ENCODE measurements around the gene ANO2.

ANO2 gene

DNA sequence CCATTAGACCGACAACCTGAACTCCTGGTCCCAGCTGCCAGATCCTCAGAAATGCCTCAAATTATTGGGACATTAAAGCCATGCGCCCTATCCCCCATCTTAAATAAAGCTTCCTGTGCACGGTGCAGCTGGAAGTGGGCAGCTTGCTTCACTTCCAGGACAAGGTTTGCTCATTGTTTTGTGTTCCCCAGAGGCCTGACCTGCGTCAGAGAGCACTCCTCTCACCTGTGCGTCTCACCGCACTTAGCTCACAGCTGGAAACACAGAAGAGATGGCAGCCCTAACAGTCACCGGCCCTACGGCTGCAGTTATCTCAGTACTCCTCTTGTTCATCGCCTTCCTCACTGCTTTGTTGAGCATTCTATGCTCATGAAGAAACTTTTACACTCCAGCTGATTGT lies 135.5 kb downstream of the ANO2 start:
- DNase-seq: no peak

DNA sequence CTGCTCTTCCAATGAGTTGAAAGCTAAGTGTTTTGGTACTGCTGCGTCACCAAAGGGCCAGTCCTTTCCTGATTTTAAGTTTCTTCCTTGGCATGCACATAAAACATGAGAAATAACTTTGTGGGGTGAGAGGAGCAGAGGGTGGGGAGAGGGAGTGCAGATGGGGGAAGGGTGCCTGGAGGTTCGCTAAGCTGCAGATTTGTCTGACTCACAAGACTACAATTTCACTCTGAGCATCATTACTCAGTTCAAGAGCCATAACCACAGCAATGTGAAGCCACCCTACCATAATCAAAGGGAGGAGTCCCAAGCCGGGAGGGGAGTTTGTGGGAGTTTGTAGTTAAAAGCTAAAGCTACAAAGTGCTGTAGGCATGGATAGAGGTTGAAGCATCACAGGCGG lies 136.1 kb downstream of the ANO2 start:
- no peak for DNase-seq

DNA sequence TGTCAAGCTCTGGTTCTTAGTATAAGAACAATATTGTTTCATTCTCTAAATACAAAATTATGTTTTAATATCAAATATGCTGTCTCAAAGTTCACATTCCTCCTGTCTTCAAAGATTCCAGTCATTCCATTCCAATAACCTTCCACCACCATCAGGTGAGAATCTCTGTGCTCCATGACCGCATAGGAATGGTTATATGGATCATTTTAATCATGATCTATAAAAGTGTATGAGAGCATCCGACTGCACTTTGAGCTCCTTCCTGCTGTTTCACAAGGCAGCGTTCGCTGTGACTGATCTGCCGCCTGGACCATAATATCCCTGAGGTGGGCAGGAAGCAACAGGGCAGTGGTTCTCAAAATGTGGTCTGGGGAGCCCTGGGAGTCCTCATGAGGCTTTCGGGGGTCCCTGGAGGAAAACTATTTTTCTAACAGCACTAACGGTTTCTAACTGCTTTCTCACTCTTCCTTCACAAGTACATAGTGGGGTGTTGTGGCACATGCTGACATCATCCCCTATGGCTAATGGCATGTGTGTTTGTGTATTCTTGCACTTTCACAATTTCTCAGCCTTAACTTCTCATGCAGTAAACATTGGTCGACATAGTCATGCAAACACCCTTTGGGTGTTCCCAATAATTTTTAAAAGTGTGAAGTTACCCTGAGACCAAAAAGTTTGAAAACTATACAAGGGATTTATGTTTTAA lies 137.4 kb downstream of the ANO2 start:
- DNase-seq: no peak

DNA sequence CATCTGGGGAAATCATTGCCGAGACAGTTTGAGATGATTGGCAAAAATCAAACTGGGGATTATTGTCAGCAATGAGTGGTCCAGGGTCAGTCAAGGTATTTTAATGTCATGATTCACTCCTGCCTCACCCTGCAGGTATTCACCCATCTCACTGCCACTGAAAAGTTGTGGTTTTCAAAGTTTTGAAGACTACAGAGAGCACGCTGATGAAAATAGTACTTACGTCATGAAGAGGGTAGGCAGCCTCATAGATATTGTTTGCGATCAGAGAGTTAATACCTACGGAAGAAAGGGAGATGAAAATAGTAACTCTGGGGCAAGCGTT lies 138.0 kb downstream of the ANO2 start:
- no peak for DNase-seq

DNA sequence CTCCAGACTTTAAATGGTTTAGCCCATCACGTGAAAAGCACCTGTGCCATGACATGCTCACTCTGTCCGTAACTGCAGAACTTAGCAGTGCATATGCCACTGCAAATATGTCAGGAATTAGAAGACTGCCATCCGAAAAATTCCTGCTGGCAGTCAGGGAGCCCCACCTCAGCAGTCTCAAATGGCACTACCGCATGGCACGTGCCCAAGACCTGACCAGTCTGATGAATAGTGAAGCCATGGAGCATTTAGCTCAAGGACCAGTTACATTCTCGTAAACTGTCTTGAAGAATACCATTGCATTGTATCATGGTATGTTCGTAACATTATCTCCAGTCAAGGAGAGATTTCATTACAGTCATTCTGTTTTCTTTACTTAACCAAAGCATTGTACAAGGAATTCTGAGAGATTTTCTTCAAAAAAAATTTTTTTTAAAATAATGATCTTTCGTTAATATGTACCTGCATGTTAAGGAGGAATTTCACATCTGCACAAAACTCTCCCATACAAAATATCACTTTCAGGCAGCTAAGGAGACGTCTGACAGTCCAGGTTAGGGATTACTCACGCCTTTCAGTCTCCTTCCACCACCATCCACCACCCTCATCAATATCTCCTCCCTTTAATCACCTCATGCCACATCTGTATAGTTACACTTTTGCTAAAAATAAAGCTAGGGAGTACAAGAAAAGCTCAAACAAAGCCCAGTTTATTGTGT lies 138.5 kb downstream of the ANO2 start:
- DNase-seq: no peak

DNA sequence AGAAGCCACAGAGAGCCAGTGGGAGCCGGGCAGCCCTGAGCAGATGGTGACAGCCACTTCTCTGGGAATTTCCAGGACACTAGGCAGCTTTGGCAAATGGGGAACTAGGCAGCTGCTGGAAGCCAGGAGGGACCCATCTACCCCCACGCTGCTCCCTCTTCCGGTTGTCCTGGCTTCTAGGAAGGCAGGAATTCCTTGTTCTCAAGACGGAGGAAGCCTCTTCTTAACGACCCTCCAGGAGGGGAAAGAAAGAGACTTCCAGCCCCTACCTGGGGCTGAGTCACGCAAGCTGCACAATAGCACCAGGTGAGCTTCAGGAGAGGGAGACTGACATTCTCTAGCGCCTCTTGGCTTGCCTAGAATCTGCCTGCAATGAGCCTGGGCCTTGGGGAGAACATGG lies 141.5 kb downstream of the ANO2 start:
- DNase-seq: no peak

DNA sequence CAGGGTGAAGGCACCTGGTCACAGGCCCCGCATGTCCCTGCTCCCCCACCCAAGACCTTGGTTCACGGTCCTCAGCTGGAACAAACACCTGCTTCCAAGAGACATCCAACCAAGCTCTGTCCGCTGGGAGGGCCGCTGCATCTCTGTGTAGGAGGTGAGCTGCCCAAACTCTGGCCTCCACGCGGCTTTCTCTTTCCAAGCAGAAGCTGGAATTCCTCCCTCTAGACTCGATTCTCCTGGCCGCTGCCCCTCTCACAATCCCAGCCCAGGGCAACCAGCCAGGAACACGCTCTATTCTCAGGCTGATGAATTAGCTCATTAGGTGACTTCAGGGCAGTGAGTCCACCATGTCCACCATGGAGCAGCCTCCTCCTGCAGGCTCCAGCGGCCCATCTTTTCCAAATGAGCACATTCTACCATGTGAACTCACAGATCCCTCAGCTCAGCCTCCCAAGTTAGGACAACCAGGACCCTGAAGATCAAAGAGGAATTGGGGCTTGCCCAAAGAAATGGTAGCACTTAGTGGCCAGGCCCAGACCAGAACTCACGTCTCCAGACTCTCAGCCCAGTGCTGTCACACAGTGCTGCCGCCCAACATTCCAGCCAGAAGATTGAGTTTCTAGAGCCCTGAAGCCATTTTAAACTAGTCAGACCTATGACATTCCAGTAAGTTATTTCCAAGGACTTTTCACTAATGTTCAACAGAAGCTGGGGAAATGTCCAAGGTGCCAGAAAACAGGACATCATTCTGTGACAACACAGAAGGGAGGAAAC lies 146.6 kb downstream of the ANO2 start:
- peak in 3 of 14 donors; percentile 4 to 24 (median 5) for DNase-seq

DNA sequence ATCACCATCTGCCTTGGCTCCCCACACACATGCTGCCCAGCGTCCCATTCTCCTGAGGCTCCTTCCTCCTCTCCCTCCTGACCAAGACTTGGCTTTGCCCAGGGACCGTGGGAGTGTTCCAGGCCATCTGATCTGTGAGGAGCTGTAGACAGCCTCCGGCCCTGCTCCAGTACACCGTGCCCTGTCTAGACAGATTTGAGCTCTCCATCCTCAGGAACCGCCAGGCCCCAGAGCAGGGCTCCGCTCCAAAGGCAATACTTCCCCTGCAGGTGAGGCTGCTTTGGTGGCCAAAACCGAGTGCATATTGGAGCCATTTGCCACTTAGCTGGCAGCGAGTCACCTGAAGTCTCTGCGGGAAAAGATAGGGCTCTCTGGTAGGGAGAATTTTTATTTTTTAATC lies 147.4 kb downstream of the ANO2 start:
- DNase-seq: peak in 1 of 14 donors; percentile 9

DNA sequence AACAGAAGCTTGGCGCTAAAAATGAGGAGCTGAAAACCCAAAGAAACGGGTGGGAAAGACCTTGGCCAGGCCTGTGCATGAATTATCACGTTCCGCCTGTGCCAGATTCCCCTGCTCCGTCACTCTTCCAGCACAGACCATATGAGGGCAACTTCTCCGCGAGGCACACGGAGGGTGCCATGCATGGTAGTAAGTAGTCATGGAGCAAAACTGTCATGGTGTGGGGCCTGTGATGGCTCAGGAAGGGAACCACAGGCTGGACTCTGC lies 148.2 kb downstream of the ANO2 start:
- DNase-seq: no peak

DNA sequence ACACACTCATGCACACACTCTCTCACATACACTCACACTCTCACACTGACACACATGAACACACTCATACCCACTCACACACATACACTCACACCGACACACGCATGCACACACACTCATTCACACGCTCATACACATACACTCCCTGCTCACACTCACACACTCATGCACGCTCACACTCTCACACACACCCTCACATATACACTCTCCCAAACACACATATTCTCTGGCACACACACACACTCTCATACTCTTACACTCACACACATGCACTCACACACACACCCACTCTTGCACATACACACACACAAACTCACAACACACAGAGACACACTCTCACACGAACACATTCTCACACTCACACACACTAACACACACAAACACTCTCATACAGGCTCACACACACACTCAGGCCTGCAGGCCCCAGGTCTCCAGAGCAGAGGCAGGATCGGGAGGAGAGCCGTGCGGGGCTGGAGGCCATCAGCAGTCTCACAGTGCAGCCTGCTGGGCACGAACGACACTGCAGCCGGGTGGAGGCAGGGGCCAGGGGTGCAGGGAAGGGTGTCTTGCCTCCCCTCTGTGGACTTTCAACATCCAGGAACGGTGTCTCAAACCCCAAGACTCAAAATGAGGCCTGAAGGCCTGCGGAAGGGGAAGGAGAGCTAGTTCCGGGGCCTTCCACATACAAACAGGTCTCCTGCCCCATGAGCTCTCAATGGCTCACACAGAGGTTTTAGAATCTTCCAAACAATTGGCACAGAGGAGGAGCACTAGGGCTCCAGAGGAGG lies 148.7 kb downstream of the ANO2 start:
- peak in 1 of 14 donors; percentile 1 for DNase-seq

DNA sequence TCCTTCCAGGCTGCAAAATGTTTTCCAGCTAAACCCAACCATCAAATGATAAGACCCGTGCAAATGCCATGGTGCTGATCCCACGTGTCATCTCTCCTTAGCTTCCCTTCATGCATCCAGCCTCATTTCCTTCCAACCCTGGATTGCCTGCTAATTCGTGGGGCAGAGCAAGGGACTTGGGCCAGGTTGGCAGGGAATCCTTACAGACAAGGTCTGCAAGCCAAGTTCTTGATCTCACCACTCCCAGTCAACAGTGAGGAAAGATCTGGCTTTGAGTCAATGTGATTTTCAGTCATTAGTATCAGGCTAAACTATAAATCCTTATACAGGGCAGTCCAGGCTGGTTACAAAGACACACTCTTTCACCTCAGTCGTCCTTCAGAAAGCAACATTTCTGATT lies 150.9 kb downstream of the ANO2 start:
- DNase-seq: no peak

DNA sequence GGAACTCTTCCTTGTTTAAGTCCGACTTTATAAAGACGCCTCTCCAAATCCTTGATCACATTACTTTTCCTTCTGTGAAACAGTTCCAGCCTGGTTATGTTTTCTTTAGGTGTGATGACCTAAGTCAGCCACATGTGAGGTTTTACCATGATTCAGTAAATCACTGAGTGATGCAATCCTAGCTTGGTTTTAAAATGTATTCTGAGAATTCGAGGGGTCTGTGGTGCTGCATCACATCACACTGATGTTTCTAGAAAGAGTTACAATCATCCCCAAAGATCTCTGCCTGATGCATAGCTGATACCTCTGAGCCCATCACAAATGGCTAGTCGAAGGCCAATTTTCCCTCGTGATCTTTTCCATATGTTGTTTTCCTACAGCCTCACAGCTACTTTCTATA lies 152.7 kb downstream of the ANO2 start:
- DNase-seq: no peak

DNA sequence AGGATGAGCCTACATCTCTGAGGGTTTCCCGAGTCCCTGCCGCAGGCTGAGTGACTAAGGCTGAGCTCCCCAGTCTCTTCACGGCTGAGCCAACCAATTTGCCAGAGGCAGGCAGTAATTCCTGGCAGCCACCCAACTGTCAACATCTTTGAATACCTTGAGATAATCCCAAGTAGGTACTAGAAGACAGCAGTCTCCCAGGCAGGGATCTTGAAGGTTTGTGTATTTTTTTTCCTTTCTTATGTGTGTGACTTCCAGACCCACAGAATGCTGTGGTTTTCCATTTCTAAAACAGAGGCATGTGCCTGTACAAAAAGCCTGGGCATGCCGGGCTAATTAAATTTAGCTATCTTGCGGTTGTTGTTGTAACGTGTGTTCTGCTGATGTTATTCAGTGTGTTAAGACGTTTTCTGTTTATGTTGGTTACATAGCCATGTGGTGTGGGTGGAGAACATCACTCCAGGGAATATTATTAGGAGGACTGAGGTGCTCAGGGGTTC lies 155.5 kb downstream of the ANO2 start:
- no peak for DNase-seq

DNA sequence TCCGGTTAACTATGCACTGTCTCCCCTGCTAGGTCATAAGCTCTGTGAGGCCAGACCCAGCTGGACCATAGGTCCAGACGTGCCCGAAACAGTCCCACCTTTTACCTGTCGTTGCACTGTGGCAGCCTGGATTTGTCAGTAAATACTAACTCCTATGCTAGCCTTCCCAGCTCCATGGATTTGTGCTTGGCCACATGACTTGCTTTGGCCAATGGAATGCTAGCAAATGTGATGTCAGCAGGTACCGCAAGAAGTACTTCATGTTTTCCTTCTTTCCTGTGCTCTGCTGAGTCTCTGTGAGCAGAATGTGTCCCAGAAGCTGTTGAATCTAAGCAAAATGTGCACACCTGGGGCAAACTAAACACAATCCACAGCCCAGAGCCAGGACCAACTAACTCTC lies 157.2 kb downstream of the ANO2 start:
- no peak for DNase-seq

DNA sequence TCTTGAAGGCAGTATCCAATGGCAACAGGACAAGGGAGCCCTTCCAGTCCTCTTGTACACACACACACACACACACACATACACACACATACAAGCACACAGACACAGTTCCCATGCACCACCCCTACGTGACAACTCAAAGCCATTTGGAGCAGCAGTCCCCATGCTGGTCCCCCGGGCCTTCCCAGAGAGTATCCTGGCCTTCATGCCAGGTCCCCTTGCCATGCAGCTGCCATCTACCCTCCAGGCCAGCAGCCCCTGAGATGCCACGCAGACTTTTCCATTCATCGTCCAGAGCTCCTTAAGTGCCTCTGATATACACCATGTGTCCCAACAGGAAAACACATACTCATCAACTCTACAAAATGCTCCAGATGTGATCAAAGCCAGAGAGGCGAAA lies 159.5 kb downstream of the ANO2 start:
- DNase-seq: no peak

DNA sequence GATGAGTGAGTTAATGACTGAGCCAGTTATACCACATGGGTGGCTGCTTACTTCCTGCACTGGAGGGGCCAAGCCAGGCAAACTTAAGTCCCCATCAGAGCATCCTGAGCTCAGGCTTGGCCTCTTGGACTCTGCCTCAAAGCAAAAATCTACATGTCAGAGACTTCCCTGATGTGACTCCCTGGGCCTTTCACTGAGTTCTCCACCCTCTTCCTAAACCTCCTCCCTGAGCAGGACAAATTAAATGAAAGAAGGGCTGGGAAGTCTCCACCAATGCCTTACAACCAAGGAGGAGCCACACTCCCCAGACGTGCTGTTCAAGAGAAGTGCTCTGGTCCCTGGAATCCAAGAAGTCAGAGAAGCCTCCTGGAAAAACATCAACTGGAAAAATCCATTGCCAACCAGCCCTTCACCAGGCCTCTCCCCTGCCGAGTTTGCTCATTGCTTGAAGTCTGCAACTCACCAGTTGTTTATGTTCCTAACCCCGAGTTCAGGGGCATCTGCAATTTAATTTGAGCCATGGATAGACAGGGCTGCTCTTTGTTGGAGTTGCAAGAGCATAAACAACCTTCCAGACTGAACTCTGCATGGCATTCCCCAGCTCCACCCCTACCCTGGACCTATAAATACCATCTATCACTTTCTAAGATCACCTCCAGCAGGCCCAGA lies 160.5 kb downstream of the ANO2 start:
- no peak for DNase-seq

DNA sequence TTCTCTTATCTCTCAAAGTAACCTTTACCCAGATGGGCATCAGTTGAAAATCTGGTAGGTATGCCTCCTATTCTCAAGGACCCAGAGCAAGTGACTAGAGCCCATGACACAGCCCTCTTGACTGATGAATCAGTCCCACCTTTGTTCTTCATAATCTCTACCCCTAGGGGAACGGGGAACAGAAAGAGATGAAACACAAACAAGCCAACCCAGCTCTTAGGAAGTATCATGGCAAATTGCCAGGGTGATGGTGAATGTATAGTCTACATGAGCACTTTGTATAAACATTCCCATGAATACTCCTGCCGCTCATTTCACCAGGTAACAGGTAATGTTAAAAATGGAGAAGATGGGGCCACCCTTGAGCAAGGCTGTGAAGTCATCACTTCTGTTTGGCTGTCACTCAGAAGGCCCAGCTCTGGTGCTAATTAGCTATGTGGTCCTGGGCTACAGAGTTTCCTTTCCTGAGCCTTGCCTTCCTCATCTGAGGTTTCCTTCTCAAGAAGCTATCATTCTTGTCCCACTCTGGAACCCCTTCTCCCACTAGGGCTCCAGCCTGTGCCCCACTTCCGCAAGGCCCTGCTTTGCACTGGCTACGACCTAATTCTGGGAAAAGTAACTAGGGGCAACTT lies 161.7 kb downstream of the ANO2 start:
- no peak for DNase-seq

DNA sequence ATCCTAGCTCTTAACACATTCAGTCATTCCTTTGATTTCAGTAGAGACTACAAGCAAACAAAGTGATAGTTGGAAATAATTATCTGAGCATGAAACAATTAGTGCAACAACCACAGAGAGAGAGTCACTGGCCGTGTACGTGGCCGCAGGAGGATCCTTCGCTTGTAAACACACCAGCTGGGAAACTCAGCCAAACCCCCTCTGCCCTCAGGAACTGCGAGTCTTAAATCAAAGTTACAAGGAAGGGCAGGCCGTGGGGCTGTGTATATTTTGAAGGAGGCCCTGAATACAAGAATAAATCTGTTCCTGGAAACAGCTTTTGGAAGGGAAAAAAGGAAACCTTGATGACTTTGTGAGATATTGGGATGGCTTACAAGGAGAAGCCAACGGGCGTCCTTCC lies 164.5 kb downstream of the ANO2 start:
- no peak for DNase-seq

DNA sequence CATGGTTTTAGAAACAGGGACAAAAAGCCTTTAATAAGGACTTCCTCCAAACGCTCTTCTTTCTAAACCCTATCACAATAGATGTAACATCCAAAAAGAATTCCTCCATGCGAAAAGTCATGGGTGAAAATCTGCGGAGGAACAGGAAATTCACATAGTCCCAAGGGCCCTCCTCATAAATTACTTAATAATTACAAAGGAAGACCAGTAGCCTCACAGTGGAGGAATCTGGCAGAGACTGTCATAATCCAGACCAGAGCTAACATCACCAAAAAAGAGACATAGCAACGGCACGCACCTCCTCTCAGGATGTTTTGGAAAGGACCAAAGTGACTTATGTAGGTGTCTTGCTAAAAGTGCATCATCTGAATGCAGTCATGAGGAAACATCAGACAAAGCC lies 165.7 kb downstream of the ANO2 start:
- no peak for DNase-seq

DNA sequence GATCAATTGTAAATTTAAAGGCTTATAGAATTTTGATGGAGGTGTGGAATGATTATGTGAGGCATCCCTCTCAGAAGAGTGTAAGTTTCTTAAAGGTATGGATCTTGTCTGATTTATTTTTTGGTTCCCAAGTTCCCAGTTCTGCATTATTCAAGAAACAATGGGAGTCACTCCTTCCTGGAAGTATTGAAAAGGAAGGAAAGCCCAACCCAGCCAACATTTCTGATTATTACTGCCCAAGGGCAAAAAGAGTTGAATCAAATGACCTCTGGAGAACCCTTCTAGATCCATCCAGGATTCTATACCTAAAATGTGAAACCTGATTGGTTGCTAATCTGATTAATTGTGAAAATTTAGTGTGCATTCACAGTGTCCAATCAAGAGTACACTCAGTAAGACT lies 166.2 kb downstream of the ANO2 start:
- DNase-seq: no peak

DNA sequence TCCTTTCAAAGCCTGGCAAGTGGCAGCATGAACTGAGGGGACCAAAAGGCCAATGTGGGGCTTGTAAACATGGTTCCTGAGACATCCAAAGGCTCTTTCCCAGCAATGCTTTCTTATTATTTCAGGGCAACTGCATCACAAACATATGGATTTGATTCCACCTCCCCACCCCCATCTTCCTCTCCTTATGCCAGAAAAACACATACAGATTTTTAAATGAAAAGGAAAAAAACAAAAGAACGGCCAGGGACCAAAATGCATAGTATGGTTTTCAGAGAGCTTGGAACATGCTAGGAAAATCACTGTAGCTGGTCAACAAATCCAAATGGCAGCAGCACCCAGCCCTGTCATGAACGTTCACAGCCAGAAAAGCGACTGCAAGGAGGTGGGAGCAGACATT lies 167.6 kb downstream of the ANO2 start:
- DNase-seq: no peak

DNA sequence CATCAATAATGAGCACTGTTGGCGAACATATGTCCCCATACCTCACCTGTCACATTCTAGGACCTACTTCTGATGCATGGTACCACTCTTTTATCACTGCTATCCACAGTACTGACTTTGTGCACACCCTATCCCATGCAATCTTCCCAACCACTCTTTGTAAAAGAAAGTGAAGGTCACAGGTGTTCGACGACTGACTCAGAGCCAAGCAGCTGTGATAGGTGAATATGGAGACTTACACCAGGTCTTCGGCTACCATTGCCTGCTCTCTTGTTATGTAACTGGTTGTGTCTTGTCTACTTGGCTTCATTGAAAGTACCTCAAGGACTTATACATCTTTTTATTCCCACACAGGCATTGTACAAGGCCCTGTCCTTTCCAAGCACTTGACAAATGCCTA lies 169.0 kb downstream of the ANO2 start:
- no peak for DNase-seq

Data from C1 segment of cervical spinal cord (tissue), 14 donors.